ENCODE results near the gene BCAS3. TPM values are rescaled to one million over a fixed set of nuclear protein-coding genes. Genes with fewer than 3 reads are reported as not detected.

BCAS3 gene
- total and polyA plus RNA-seq, 2 experiments from 2014 or later: 18.0 to 20.2 TPM

DNA sequence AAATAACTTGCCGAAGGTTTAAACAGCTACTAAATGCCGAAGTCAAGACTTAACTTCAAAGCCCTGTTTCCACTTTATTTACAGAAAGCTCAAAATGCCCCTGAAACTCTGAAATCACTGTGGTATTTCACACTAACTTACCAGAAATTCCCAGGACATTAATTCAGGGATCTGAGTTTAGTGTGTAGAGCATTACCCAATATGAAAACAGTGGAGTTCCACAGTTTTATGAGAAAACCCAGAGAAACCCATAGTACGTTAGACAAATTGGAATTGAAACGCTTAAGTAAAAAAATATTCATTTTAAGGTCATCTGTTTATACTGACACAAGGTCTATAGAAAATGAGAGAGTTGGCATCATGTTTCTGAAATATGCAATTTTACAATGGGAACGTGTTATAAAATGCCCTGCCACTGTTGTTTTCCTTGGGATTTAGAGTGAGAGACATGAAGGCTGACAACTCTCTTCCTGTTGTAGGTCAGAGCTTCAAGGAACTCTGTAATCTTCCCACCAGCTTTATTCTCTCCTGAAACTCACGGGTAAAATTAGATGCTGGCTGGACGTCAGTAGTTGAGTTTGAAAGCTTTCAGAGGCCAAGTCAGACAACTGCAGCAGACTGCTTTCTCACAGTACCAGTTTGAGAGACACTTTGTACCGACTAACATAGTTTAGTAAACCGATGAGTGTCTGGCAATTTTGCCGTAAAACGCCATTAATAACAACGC lies 582.6 kb downstream of the BCAS3 start:
- Histone ChIP-seq H3K4me3 (no peak overlapping the region), H3K4me1 (ENCODE audit: insufficient read depth) (no peaks in the 10 kb centered on the region), H4K20me1 (ENCODE audit: insufficient read depth) (no peaks in the 10 kb centered on the region), H3K27me3 (replicated peaks; ENCODE audit: insufficient read depth) (no peaks in the 10 kb centered on the region), H3K79me2 (ENCODE audit: insufficient read depth) (no peaks in the 10 kb centered on the region), H3K4me2 (ENCODE audit: unreplicated experiment) (no peak overlapping the region), H3K9ac (no peak overlapping the region), H3K27ac (no peak overlapping the region), H3K9me3 (ENCODE audit: low read depth) (no peaks in the 10 kb centered on the region), H3F3A (ENCODE audit: insufficient read depth) (no peaks in the 10 kb centered on the region), H3K36me3 (ENCODE audit: low read depth) (no peaks in the 10 kb centered on the region), H3K9me2 (ENCODE audit: insufficient read depth) (no peaks in the 10 kb centered on the region), H2AFZ (no peak overlapping the region)
- in situ Hi-C loops (cut with MboI): no loop called here
- no peak for DNase-seq
- no peak for TF ChIP-seq EZH2 (IDR thresholded peaks at IDR 0.05; ENCODE audit: insufficient read depth, poor library complexity, severe bottlenecking)
- TF ChIP-seq EZH2phosphoT487 (IDR thresholded peaks at IDR 0.05; ENCODE audit: insufficient read depth, low read depth): no peak
- 66% methylated on average over 12 of the region's 12 CpGs for WGBS, 2 experiments (ENCODE audit: low coverage in 1 of 2, low lambda C conversion rate in 2 of 2, missing lambda C conversion rate in 2 of 2)

DNA sequence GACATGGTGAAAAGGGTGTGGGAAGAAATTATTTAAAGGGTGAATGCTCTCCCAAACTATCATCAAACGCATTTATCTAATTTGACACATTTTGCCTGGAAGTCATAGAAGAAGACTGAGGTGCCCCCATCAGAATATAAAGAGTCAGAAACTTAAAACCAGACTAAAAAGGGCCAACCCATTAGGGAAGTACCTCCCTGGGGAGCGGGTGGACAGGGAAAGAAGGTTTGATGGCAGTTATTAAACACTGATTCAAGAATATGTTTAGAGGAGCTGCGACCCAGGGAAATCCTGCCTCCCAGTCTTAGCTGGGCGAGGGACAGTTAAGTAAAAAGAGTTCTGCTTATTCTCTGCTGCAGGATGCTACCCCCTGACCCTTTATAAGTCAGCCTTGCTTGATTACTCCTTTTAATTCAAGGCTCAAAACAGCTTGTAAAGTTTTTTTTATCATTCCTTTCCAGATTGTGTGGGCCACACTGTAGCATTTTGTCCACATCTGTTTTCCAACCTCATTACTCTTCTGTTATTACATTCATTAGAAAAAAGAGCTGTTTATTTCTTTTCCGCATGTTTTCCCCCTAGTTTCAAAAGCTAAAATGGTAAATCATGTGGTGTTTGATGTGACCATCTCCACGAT lies 583.5 kb downstream of the BCAS3 start:
- Histone ChIP-seq H3K27ac (no peak overlapping the region), H3K4me2 (ENCODE audit: unreplicated experiment) (no peak overlapping the region), H3K9ac (no peak overlapping the region), H3K79me2 (ENCODE audit: insufficient read depth) (no peaks in the 10 kb centered on the region), H3K4me1 (ENCODE audit: insufficient read depth) (no peaks in the 10 kb centered on the region), H3K9me2 (ENCODE audit: insufficient read depth) (no peaks in the 10 kb centered on the region), H3K9me3 (ENCODE audit: low read depth) (no peaks in the 10 kb centered on the region), H4K20me1 (ENCODE audit: insufficient read depth) (no peaks in the 10 kb centered on the region), H2AFZ (no peak overlapping the region), H3K4me3 (no peak overlapping the region), H3F3A (ENCODE audit: insufficient read depth) (no peaks in the 10 kb centered on the region), H3K36me3 (ENCODE audit: low read depth) (no peaks in the 10 kb centered on the region), H3K27me3 (replicated peaks; ENCODE audit: insufficient read depth) (no peaks in the 10 kb centered on the region)
- TF ChIP-seq EZH2 (IDR thresholded peaks at IDR 0.05; ENCODE audit: insufficient read depth, poor library complexity, severe bottlenecking) (no peak), EZH2phosphoT487 (IDR thresholded peaks at IDR 0.05; ENCODE audit: insufficient read depth, low read depth) (no peak)
- no peak for DNase-seq
- in situ Hi-C loops (cut with MboI): no loop called here
- WGBS, 2 experiments (ENCODE audit: low coverage in 1 of 2, low lambda C conversion rate in 2 of 2, missing lambda C conversion rate in 2 of 2): 61 to 69% methylated on average over 6 of the region's 6 CpGs

DNA sequence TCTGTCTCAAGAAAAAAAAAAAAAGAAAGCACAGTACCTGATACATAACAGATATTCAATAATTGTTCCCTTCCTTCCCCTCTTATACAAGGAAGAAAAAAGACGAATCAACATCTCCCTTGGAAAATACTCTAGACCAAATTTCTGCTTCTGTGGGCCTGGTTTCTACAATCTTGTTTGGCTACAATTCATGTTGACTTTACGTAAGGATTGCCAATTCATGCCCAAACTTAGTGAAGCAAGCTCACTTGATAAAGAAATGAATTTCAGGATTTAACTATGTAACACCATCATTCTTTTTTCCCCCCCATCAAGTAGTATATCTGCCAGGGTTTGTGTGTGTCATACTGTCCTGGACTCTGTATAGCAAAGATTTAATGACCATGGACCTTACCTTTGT lies 587.7 kb downstream of the BCAS3 start:
- DNase-seq: no peak
- no peaks in the 10 kb centered on the region for H4K20me1 ChIP-seq (ENCODE audit: insufficient read depth)
- no peaks in the 10 kb centered on the region for H3K4me1 ChIP-seq (ENCODE audit: insufficient read depth)
- H3K9ac ChIP-seq: no peak overlapping the region
- in situ Hi-C loops (cut with MboI): no loop called here
- H3K27me3 ChIP-seq (replicated peaks; ENCODE audit: insufficient read depth): no peaks in the 10 kb centered on the region
- no peak overlapping the region for H2AFZ ChIP-seq
- H3K9me2 ChIP-seq (ENCODE audit: insufficient read depth): no peaks in the 10 kb centered on the region
- WGBS, 2 experiments (ENCODE audit: low coverage in 1 of 2, low lambda C conversion rate in 2 of 2, missing lambda C conversion rate in 2 of 2): 96 to 98% methylated on average over 2 of the region's 2 CpGs
- no peak overlapping the region for H3K4me3 ChIP-seq
- H3K27ac ChIP-seq: no peak overlapping the region
- H3K9me3 ChIP-seq (ENCODE audit: low read depth): no peaks in the 10 kb centered on the region
- no peak for TF ChIP-seq EZH2 (IDR thresholded peaks at IDR 0.05; ENCODE audit: insufficient read depth, poor library complexity, severe bottlenecking)
- TF ChIP-seq EZH2phosphoT487 (IDR thresholded peaks at IDR 0.05; ENCODE audit: insufficient read depth, low read depth): no peak
- no peak overlapping the region for H3K4me2 ChIP-seq (ENCODE audit: unreplicated experiment)
- no peaks in the 10 kb centered on the region for H3K79me2 ChIP-seq (ENCODE audit: insufficient read depth)
- H3K36me3 ChIP-seq (ENCODE audit: low read depth): no peaks in the 10 kb centered on the region
- no peaks in the 10 kb centered on the region for H3F3A ChIP-seq (ENCODE audit: insufficient read depth)

DNA sequence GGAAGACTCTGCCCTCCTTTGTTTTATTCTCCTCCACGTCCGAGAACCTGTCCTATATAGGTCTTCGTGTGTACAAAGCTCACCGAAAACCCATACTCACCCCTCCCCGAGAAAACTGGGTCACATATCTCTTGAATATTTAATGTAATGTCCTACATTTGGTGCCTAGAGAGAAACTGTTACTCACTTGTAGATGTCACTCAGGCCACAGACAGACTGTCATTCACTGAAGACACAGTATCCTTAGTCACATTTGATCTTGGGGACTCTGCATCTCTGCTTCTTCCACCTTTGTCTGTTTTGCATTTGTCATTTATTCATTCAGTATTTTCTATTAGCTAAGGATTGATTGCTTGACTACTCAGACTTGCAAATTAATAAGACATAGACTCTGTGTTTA lies 590.2 kb downstream of the BCAS3 start:
- Histone ChIP-seq H3K27me3 (replicated peaks; ENCODE audit: insufficient read depth) (no peaks in the 10 kb centered on the region), H3K27ac (no peak overlapping the region), H3K4me3 (no peak overlapping the region), H3K4me2 (ENCODE audit: unreplicated experiment) (no peak overlapping the region), H3K9ac (no peak overlapping the region), H3K9me2 (ENCODE audit: insufficient read depth) (no peaks in the 10 kb centered on the region), H4K20me1 (ENCODE audit: insufficient read depth) (no peaks in the 10 kb centered on the region), H3F3A (ENCODE audit: insufficient read depth) (no peaks in the 10 kb centered on the region), H3K36me3 (ENCODE audit: low read depth) (no peaks in the 10 kb centered on the region), H3K79me2 (ENCODE audit: insufficient read depth) (no peaks in the 10 kb centered on the region), H3K4me1 (ENCODE audit: insufficient read depth) (no peaks in the 10 kb centered on the region), H3K9me3 (ENCODE audit: low read depth) (no peaks in the 10 kb centered on the region), H2AFZ (no peak overlapping the region)
- no peak for DNase-seq
- in situ Hi-C loops (cut with MboI): no loop called here
- TF ChIP-seq EZH2phosphoT487 (IDR thresholded peaks at IDR 0.05; ENCODE audit: insufficient read depth, low read depth): no peak
- no peak for TF ChIP-seq EZH2 (IDR thresholded peaks at IDR 0.05; ENCODE audit: insufficient read depth, poor library complexity, severe bottlenecking)
- WGBS, 2 experiments (ENCODE audit: low coverage in 1 of 2, low lambda C conversion rate in 2 of 2, missing lambda C conversion rate in 2 of 2): 96 to 98% methylated on average over 5 of the region's 5 CpGs
